Activated CD8-positive, alpha-beta memory T cell treated with anti-CD3 and anti-CD28 coated beads for 36 hours (primary cell): ENCODE results near the gene MDFIC. TPM values are rescaled to one million over a fixed set of nuclear protein-coding genes. Genes with fewer than 3 reads are reported as not detected.

Experiments used
- CTCF ChIA-PET: fragments of 350-600 bp; sonication (Branson Sonifier 250); formaldehyde crosslinking; loops from one replicate; lab custom pipeline; 2021; ENCODE audit warnings: antibody characterized with exemption; lab: Charles Lee
- POLR2A ChIA-PET: fragments of 350-600 bp; sonication (Branson Sonifier 250); formaldehyde crosslinking; loops from one replicate; lab custom pipeline; 2021; ENCODE audit warnings: antibody characterized with exemption; lab: Charles Lee
- total RNA-seq, 2 experiments: library from RNA; stranded (reverse); gene quantifications; one replicate each; pipeline ENCODE4 v1.2.3, GENCODE V29; 2021

Gene MDFIC
- total RNA-seq, 2 experiments from 2014 or later: 107 to 113 TPM

DNA sequence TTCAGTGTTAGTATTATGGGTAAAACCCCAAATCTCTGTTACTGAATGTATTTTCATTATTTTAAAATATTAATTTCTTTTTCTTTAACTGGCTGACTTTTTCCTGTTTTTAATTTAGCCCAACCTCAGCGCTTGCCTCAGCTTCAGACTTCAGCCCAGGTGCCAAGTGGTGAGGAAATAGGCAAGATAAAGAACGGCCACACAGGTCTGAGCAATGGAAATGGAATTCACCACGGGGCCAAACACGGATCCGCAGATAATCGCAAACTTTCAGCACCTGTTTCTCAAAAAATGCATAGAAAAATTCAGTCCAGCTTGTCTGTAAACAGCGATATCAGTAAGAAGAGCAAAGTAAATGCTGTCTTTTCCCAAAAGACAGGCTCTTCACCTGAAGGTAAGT is 57.5 kb downstream of the MDFIC start:
- ChIA-PET CTCF (no interaction called here), POLR2A (no interaction called here)

DNA sequence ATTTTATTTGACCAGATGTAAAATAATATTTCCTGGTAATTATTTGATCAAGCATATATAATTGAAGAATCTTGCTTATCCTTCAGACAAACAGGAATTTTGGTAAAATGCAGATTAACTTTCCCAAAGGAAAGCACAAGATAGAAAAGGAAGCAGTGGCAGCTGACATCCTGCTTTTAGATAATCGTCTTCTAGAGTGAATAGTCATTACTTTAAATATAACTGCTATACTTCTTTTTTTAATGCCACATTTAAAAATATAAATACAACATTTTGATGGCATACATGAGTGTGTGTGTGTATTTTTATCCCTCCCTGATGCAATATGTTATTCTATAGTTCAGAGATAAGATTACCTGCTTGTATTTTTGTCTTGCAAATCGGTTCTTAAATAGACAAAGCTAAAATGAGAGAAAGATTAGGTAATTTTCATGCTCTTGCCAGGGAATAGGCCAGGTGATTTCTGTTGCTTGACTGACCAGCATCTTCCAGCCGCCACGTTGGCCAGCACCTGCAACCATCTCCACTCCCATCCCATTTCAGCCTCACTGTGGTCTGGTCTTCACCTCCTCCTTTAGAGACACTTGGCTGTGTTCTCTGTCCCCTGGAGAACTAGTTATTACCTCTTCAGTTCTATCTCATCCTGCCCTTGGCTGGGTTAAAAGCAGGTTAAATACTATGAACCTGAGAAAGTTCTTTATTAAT is 58.1 kb downstream of the MDFIC start:
- ChIA-PET POLR2A (no interaction called here), CTCF (no interaction called here)

DNA sequence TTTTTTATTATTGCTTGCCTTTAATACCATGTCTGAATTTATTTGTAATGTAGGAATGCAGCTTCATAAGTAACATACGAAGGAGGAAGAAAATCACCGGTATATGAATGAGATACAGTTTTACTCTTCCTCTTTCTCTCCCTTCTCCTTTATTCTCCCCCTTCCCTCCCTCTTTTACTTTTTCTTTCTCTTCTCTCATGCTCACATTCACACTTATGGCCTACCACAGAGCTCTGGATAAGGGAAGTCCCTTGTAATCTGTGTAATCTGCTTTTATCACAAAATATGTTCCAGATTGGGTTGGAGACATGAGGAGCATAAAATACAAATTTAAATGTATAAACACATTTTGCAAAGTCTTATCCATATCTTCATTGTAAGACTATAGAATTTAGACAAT is 59.4 kb downstream of the MDFIC start:
- POLR2A ChIA-PET: no interaction called here
- CTCF ChIA-PET: no interaction called here

DNA sequence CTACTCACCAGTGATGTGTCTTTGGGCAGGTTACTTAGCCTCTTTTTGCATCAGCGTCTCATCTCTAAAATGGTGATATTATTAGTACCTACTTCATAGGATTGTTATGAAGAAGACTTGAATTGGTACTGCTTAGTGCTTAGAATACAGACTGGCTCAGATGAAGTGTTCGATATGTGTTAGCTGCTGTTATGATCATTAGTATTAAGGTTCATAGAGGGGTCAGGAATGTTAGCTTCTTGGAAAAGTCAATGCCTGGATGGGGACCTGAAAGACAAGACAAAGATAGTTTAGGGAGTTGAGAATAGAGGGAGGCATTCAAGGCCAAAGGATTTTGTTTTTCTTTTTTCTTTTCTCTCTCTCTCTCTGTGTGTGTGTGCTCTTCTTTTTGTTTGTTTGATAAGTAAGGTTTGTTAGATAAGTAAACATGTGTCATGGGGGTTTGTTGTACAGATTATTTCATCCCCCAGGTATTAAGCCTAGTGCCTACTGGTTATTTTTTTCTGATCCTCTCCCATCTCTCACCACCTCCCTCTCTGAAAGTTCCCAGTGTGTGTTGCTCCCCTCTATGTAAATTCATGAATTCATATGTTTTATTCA is 63.3 kb downstream of the MDFIC start:
- CTCF ChIA-PET: no interaction called here
- POLR2A ChIA-PET: no interaction called here

DNA sequence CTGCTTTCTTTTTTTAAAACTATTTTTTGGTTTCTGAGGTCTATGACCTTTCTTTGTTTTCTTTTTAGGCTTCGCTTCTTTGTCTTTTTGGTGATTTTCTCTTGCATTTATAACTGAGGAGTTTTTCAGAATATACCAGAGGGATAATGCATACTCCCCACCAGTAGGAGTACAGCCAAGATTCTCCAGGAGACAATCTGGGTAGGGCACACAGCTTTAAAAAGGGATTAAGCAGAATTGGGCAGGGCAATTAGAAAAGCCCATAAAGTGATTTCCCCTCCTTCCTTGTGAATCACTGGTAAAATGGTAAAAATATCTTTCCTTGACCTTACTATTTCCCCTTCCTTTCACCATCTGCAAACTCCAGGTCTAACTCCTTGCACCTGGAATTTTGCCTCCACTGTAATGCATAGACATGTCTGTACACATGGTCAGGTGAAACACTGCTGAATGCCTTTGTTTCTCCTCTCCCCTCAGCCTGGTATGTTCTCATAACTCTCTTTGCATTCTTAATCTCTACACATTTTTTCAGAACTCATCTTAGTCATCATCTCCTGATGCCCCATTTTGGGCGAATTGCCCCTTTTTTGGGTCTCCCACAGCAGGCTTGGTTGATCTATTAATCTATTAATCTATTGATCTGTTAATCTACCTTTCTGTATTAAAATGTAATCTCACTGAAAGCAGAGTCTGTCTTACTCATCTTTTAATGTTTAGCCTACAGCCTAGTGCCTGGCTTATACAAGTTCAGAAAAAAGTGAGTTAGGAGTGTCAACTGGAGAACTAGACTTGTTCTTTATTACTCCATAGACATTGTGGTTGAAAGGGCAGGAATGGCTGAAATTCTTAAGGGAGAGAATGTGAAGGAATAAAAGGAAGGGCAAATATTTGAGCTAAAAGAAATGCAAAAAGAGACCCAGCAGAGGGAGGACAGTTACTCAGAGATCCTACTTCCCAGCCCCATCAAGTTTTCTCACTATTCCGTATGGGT is 64.6 kb downstream of the MDFIC start:
- POLR2A ChIA-PET: no interaction called here
- CTCF ChIA-PET: no interaction called here

DNA sequence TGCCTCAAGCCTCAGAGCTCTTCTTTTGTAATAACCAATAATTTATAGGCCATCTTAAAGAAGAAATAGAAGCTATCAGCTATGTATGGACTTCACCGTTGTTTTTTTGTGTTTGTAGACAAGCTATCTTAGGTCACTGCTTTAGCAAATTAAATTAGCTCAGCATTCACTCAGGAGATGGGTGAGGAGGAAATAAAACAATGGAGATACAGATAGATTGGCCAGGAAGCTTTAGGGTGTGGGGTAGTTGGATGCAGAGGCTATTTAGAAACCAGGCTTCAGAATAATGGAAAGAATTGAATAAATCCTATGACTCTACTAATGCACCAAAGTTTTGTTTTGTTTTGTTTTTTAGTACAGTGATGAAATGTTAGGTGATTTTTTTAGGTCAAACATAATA is 66.1 kb downstream of the MDFIC start:
- CTCF ChIA-PET: no interaction called here
- POLR2A ChIA-PET: no interaction called here

DNA sequence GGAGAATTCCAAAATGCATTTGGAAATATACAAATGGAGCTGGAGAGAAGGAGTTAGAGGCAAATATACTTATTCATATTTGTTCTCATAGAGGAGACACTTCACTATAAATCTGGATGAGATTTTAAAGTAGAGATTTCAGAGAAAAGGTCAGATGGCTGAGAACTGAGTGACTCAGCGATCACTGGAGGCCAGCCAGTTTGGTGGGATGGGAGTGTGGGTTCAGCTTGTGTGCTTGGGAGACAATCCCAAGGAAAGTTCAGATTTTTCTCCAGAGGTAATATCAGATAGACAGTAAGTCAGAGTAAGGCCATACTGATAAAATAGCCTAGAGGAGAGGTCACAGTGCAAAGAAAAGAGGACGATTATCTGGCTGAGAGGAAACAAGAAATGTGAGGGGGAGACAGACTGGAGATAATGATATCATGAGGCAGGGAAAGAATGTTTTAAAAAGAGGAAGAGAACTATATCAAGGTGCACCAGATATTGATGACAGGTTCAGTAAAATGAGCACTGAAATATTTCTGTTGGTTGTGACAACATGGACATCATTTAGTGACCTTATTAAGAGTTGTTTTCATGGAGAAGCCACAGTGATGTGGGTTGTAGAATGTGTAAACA is 67.0 kb downstream of the MDFIC start:
- CTCF ChIA-PET: interaction anchor here (0.6 kb wide), 1 partner anchor 317 kb away, joined by 5 read pairs; no protein-coding TSS in a partner anchor
- POLR2A ChIA-PET: no interaction called here

DNA sequence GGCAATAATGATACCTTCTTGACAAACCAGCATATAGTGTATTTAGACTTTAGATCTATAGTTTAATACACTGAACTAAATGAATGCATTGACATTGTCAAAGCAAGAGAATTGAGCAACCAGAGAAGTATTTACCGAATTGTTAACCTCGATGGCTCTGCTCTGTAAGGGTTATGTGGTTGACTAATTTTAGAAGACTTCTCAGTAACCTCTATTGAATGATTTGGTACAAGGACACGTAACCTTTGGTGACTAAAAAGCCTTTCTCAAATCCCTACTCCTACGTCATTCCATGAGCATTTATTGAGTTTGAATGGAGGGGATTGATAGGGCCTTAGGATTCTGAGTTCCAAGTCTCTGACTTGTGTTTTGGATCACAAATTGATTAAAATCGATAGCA is 67.6 kb downstream of the MDFIC start:
- CTCF ChIA-PET: no interaction called here
- POLR2A ChIA-PET: no interaction called here

DNA sequence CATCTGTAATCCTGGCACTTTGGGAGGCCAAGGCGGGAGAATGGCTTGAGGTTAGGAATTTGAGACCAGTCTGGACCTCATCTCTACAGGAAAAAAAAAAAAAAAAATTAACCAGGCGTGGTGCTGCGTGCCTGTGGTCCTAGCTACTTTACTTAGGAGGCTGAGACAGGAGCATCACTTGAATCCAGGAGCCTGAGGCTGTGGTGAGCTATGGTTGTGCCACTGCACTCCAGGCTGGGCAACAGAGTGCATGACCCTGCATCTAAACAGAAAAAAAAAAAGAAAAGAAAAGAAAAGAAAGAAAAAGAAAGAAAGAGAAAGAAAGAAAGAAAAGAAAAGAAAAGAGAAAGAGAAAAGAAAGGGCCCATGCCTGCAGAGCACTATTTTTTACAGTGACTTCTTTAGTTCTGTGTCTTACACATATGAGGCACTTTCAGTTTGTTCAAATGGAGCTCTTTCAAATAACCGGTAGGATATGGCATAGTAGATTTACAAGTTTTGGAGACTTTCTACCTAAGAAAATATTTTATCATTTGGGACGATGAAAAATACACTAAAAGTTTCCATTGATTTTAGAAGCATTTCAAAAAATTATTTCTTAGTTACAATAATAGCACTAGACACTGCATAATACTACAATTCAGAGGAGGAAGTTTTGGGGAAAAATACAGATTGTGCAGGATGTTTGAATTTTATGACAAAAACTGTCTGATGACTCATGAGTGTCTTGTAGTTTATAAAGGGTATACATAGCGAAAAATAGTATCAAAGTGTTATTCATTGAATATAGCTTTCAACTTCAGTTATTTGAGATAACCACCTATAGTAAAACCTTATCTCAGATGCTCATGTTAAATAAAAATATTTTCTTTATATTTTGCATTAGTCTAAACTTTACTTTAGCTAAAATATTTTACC is 75.9 kb downstream of the MDFIC start:
- POLR2A ChIA-PET: no interaction called here

DNA sequence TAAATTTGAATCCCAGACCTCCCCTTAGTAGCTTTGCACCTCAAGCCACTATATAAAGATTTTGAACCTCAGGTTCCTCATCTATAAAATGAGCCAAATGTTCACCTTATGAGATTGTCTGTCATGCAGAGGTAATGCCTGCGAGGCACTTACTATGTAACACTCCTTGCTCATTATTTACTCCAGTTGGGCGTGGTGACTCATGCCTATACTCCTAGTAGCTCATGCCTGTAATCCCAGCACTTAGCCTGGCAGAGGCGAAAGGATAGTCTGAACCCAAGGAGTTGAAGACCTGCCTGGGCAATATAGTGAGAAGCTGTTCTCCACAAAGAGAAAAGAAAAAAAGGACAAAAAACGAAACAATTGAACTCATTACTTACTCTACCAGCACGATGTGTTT is 82.2 kb downstream of the MDFIC start:
- ChIA-PET POLR2A (no interaction called here), CTCF (no interaction called here)

More for the DNA sequence above, 75.9 kb downstream of the MDFIC start:
- CTCF ChIA-PET: interaction anchor here (0.7 to 1.2 kb wide), 2 partner anchors 10 to 26 kb away, joined by 3 read pairs; no protein-coding TSS in a partner anchor

DNA sequence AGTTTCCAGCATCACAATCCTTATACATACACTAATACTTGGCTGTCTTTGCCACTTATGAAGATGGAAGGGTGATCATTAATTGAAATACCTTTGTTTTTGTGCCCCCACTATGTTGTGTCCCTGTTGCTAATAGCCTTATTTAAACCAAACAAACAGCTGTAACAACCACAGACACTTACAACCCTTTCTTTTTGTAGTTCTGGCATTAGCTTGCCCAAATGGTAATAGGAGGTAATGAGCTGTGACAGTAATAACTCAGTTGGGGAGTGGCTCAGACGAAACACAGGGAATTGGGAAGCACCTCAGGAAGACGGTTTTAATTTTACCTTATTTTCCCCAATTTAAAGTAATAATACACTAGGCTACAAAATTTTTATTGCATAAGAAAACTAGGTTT is 83.4 kb downstream of the MDFIC start:
- POLR2A ChIA-PET: no interaction called here
- CTCF ChIA-PET: no interaction called here

DNA sequence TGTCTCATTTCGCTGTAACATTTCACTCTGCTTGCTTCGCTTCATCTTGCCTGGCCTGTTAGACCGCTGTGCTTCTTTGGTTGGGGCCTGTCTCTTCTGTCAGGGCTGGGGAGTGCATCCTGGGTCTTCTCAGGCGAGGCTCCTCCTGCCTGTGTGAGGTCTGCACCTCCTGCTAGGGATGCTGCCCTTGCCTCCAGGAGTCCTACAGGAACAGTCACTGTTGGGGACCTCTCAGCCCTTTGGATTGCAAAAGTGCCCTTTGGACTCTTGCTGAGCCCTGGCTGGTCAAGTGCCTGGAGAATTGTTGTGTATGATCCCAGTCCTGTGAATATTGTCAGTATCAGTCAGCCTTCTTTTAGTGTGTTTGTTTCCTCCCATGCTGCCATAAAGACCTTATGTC is 84.1 kb downstream of the MDFIC start:
- ChIA-PET CTCF (no interaction called here), POLR2A (no interaction called here)

DNA sequence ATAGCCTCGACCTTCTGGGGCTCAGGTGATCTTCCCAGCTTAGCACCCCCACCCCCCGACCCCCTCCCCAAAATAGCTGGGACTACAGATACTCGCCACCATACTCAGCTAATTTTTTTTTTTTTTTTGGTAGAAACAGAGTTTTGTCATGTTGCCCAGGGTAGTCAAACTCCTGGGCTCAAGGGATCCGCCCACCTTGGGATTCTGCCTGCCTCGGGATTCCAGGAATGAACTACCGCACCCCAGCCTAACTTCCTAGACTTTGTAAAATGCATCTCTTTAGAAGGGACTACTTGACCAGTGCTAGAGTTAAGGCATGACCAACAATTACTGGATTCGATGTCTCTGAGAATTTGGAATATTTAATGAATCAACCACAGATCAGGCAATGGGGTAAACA is 85.9 kb downstream of the MDFIC start:
- CTCF ChIA-PET: interaction anchor here (1.5 kb wide), 1 partner anchor 10 kb away, joined by 3 read pairs; no protein-coding TSS in a partner anchor

DNA sequence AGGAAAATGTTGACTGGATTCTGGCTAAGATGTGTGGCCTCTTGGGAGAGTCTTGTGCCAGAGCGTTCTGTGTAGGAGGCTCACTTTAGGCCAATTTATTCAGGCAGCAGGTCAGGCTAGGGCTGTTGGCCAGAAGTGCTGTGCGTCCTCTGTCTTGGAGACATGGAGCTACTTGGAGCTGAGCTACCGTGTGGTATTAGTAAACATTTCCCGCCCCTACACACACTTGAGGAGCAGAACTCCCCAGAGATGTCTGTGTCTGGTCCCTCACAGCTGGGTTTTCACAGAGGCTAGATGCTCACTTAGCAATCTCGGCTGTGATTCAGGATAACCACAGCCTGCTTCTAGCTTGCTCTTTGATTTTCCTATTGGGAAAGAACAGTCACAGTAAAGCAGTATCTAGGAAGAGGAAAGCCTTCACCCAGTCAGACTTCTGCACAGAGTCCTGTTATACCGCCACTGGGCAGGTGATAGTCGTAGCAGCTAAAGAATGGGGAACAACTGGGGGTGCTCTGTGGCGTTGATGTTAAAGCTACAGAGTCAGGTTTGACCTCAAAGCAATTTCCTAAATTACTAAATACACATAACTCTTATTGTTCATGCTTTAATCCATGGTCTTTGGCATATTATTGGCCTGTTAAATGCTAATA is 86.7 kb downstream of the MDFIC start:
- ChIA-PET POLR2A (no interaction called here), CTCF (interaction anchor here (1.5 kb wide), 1 partner anchor 11 kb away, joined by 3 read pairs; no protein-coding TSS in a partner anchor)

More for the DNA sequence above, 85.9 kb downstream of the MDFIC start:
- POLR2A ChIA-PET: no interaction called here

DNA sequence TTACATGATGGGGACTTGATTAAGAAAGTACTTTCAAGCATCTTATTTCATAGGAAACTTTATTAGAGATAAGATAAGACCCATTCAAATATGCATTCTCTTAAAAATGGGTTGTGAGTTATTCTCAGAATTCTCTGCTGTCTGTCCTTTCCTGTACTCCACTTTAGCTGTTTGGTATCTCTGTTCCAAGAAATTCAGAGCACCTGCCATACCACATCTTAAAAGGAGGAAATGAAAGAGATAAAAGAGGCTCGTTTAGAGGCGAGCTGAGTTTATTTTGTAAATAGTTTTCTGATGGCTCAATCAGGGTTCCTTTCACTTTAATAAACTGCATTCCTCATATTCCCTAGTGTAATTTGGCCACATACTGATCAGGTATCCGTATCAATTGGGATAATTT is 87.2 kb downstream of the MDFIC start:
- POLR2A ChIA-PET: no interaction called here
- CTCF ChIA-PET: no interaction called here

DNA sequence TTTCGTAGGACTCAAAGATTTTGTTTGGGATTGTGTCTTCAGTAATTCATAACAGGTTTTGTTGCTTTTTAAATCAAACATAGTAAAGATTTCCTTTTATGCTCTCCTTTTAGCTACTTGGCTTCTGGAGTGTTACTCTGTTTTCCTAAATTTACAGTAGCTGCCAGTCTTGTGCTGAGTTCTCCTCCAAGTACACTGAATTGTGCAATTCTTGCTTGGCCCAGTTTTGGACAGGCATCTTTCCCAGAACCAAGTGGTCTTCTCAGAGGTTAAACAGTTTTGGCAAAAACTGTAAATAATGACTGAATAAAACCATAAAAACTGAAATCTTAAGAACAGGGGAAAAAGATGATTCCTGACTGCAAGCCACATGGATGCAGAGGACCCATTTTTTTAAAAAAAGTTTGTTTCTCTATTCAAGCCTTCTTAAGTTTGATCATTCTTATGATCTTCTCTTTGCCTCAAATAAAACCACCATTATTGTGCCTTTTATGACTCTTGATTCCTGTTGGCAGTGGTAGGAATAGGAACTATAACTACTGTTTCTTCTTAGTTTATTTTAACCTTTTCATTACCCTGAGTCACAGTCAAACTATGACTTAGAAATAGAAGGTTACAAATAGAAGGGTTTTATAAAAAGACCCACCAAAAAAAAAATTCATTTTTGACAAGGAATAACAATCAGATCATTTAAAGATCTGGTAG is 88.0 kb downstream of the MDFIC start:
- POLR2A ChIA-PET: no interaction called here

DNA sequence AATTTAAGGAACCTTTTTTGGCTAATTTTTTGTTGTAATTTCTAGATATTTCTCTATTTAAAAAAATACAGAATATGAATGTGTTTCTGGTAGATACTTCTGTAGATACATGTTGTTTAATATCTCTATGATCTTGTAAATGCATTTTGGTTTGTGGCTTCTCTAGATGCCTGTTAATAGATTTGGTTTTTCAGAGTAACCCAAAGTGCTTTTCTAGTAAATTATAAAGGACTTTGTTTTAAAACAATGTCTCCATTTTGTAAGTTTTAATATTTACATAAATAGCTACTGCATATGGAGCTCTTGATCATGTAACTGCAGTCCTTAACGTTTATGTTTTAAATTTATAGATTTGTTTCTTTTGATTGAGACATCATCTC is 88.5 kb downstream of the MDFIC start:
- ChIA-PET POLR2A (no interaction called here), CTCF (no interaction called here)

More for the DNA sequence above, 88.0 kb downstream of the MDFIC start:
- CTCF ChIA-PET: no interaction called here

DNA sequence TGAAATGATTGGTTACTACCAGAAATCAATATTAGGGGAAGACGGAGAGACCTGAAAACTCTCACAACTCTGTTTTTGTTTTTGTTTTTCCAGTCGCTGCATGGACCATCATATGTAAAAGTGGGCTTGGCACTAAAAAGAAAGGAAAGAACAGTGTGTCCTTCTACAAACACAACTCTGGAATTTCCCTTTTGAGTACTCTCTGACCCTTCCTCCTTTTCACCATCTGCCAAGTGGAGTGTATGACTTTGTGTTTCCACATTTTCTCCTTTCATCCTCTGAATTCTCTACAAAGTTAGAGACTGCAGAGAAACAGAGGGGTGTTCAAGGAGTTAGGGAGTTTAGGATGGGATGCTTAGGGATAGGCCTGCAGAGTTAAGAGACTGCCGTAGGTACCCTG is 92.0 kb downstream of the MDFIC start:
- CTCF ChIA-PET: no interaction called here
- POLR2A ChIA-PET: no interaction called here
